ENCODE data around the gene KCNAB3. TPM values are rescaled to one million over a fixed set of nuclear protein-coding genes. Genes with fewer than 3 reads are reported as not detected.
A peak's percentile ranks its signal among the peaks of the same experiment; 100 is the strongest.
"Not testable (repeated sequence)": the region's sequence is repeated elsewhere in the genome, so short reads cannot be mapped to it uniquely, and the experiment has no call there.

KCNAB3 gene
- 0.38 TPM for total RNA-seq
- long read RNA-seq, result 0 reads

DNA sequence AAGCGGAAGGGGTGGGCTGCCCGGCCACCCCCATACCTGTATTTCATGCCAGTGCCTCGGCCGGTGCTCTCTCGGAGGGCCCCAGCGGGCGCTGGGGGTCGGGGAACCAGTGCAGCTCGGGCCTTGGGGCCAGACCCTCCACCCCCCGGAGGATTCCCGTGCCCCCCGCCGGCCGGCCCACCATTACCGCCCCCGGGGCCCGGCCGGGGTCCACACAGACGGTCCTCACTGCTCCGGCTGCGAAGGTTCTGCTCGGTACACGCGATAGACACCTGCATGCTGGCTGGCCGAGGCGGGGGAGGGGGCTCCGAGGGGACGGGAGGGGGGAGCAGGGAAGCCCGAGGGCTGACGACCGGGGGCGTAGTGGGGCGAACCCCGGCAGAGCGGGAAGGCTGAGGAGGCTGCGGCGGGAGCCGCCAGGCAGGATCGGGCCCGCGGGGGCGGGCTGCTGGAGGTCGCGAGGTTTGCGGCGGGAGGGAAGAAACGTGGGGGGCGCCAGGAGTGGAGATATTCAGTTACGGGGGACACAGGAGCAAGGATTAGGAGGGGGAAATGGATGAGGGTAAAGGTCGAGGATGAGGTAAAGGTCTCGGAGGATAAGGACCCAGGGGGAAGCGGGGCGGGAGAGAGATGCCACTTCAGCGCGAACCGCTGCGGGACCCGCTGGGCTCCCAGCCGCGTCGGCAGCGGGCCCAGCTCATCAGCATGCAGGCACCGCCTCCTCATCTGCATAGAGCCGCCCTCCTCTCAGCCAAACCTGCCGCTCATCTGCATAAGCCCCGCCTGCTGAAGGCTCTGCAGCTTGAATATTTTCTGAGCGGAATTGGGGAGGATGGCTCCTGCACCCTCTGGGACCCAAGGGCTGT is at the start of gene KCNAB3:
TSS of gene KCNAB3 (minus strand) at position 699 of the 866 bp plus-strand sequence. CDS start at position 278, 421 bp downstream.
- intact Hi-C loops (cut with DNase I), result no loop called here
- ATAC-seq (ENCODE audit: poor library complexity), result no peak
- peak; percentile 55 for DNase-seq

DNA sequence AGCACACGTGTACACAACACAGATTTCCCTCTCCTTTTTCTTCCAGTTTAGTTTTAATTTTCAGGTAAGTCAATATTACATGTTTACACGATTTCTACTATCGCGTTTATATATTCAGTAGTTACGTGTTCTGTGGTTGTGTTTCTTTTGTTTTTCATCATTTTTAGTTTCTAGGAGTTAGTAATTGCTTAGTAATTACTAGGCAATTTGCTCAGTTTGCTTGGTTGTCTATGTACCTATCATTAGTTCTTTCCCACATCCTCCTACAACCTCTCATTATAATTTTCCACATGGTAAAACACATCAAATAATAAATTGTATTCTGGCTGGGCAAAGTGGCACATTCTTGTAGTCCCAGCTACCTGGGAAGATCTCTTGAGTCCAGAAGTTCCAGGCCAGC is 48.1 kb upstream of the KCNAB3 start:
- DNase-seq (no peak), ATAC-seq (ENCODE audit: poor library complexity) (no peak)
- intact Hi-C loops (cut with DNase I), result no loop called here

DNA sequence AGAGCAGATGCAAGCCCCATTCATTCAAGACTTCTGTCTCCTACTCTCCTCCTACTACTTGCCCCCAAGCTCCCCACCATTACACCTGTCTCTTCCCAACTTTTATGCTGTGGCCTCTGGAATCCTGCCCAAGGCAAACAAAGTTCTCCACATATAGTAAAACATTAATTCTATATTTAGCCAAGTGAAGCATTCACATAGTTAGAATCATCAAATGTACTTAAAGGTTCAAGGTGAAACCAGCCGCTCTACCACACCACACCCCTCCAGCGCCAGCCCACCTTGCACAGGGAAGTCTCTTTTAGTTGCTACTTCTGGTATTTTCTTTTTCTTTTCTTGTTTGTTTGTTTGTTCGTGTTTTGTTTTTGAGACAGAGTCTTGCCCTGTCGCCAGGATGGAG is 47.4 kb upstream of the KCNAB3 start:
- intact Hi-C loops (cut with DNase I), result no loop called here
- no peak for DNase-seq
- no peak for ATAC-seq (ENCODE audit: poor library complexity)

DNA sequence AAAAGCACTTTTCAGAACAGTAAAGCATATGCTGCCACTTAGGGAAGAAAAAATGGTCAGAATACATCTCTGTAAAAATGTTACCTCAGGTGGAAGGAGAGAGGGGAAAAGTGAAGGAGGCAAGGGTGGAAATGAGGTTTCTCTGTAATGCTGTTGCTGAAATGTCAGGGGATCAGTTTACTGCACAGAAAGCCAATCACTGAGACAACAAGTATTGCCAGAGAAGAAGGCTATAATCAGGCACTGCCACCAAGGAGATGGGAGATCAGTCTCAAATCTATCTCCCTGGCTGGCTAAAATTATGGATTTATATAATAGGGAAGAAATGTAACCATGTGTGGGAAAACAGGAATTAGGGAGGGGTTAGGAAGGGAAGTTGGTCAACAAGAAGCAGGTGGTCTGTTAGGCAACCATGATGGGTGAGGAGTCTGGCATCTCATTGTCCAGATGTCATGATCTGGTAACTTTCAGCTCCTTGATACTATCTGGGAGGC is 45.0 kb upstream of the KCNAB3 start:
- ATAC-seq (ENCODE audit: poor library complexity), result no peak
- intact Hi-C loops (cut with DNase I), result no loop called here
- DNase-seq, result no peak

DNA sequence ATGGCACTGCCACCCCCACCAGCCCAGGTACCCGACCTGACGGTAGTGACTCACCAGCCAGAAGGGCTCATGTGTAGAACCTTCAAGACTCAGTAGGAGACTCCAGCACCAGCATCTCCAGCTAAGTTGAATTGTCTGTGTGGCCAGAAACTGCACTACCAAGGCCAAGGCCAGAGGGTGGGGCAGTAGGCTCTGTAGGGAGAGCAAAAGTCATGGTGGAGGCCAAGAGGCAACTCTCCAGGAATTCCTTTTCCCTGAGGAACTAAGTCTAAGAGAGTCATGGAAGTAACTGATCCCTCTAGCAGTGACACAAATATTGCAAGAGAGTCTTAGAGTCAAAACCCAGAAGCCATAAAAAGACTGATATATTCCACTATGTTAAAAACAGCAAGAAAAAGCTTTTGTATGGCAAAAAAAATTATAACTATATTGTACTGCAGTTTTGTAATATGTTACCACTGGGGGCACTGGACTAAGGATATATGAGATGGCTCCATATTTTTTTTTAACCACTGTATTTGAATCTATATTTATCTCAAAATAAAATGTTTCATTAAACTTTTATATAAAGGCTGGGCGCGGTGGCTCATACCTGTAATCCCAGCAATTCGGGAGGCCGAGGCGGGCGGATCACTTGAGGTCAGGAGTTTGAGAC is 42.6 kb upstream of the KCNAB3 start:
- intact Hi-C loops (cut with DNase I), result no loop called here
- ATAC-seq (ENCODE audit: poor library complexity) (peak; percentile 51), DNase-seq (no peak)

DNA sequence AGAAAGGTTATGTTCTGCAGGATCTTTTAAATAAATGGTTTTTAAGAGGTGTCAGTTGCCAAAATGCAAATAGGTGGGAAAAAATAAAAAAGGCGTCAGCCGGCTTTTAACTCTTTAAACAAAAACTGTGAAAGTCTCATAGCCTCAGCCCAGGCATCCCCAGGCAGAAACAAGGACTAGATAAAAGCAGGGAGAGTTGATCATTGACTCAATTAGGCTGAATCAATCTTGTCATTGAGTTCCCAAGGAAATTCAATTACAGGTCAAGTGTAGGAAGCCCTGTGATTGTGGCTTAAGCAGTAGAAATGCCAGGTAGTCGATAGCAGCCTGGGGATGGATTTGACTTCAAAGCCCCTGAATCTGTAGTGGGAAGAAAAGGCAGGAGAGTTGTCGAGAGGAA is 42.0 kb upstream of the KCNAB3 start:
- ATAC-seq (ENCODE audit: poor library complexity) (no peak), DNase-seq (no peak)

DNA sequence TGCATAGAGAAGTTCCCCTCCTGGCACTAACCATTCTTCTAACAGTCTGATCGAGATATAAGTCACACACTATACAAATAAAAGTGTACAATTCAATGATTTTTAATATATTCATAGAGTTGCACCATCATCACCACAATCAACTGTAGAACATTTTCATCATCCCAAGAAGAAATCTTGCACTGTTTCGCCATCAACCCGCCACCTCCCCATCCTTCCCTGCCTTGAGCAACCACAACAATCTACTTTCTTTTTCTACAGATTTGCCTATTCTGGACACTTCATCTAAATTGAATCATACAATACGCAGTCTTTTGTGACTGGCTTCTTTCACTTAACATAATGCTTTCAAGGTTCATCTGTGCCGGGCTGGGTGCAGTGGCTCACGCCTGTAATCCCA is 39.8 kb upstream of the KCNAB3 start:
- intact Hi-C loops (cut with DNase I), result no loop called here
- DNase-seq (no peak), ATAC-seq (ENCODE audit: poor library complexity) (no peak)

More for the DNA sequence above, 42.0 kb upstream of the KCNAB3 start:
- intact Hi-C loops (cut with DNase I), result no loop called here

DNA sequence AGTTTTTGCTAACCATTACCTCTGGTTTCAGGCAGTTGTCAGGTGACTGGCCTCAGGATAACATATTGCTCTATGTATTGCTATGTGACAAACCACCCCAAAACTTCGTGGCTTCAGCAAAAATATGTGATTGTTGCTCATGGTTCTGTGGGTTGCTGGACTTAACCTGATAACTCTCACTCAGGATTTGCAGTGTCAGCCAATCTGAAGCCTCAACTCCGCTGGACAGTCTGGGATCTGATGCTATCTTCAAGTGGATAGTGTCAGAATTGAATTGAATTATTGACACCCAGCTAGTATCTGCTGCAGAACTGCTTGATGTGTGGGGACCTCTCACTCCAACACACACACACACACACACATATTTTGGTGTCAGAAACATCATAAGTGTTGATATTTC is 38.1 kb upstream of the KCNAB3 start:
- DNase-seq (no peak), ATAC-seq (ENCODE audit: poor library complexity) (no peak)
- intact Hi-C loops (cut with DNase I), result no loop called here

DNA sequence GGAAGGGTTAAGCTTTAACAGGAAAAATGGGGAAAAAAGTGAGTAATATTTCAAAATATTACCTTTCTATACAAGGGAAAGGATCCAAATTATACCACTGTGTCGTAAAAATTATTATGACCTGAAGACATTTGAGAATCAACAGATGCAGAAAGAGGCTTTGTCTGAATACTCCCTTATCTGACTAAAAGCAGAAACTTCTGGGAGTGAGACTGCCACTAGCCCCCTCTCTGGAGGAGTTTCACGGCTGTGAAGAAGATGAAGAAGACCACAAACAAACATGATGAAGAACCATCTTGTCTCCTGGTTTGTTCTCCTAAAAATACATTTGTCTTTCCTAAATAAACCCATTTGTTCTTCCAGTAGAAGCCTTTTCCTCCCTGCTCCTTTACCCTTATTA is 31.8 kb upstream of the KCNAB3 start:
- ATAC-seq (ENCODE audit: poor library complexity) (no peak), DNase-seq (no peak)
- intact Hi-C loops (cut with DNase I), result no loop called here

DNA sequence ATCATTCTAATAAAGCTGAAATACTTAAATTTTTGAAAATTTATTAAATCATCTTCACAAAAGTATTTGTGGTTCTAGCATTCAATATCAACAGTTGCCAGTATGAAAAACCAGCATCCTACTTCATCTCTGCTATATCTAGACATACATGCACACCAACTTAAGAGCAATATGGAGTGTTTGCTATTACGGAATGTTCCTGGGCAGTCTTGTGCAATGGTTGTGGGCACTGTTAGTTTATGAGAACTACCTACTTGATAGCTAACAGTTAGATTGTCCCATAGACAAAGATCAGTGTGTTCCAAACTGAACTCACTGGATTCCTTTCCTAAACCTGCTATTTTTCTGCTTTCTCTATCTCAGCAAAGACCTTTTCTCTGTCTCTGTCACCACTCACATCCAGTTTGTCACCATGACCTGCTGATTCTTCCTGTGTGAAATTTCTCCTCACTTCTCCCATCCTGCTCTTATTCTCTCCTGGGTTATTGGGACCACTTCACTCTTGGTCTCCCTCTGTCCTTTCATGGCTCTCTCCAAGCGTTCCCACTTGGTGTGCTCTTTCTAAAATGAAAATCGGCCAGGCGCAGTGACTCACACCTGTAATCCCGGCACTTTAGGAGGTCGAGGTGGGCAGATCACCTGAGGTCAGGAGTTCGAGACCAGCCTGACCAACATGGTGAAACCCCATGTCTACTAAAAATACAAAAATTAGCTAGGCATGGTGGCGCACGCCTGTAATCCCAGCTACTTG is 30.0 kb upstream of the KCNAB3 start:
- intact Hi-C loops (cut with DNase I), result no loop called here
- DNase-seq (no peak), ATAC-seq (ENCODE audit: poor library complexity) (no peak)

DNA sequence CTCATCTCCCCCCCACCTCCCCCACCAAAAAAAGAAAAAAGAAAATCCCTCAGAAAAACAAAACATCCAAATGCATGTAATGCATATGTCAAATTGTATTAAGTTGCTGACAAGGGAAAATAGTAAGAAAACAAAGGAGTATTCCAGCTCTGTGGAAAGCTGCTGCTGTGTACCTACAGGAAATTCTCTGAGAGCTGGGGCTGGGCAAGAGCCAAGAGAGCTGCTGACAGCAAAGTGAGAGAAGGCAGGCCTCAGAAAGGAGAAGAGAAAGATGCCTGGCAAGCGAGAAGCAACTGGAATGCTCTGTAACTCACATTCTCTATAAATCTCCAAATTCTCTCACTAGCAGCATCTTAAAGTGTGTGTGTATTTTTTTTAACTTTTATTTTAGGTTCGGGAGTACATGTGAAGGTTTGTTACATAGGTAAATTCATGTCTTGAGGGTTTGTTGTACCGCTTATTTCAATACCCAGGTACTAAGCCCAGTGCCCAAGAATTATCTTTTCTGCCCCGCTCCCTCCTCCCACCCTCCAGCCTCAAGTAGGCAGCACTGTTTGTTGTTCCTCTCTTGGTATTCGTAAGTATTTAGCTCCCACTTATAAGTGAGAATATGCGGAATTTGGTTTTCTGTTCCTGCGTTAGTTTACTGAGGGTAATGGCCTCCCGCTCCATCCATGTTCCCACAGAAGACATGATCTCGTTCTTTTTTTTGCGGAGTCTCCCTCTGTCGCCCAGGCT is 26.7 kb upstream of the KCNAB3 start:
- DNase-seq (peak; percentile 84), ATAC-seq (ENCODE audit: poor library complexity) (peak; percentile 95)
- intact Hi-C loops (cut with DNase I), result no loop called here

DNA sequence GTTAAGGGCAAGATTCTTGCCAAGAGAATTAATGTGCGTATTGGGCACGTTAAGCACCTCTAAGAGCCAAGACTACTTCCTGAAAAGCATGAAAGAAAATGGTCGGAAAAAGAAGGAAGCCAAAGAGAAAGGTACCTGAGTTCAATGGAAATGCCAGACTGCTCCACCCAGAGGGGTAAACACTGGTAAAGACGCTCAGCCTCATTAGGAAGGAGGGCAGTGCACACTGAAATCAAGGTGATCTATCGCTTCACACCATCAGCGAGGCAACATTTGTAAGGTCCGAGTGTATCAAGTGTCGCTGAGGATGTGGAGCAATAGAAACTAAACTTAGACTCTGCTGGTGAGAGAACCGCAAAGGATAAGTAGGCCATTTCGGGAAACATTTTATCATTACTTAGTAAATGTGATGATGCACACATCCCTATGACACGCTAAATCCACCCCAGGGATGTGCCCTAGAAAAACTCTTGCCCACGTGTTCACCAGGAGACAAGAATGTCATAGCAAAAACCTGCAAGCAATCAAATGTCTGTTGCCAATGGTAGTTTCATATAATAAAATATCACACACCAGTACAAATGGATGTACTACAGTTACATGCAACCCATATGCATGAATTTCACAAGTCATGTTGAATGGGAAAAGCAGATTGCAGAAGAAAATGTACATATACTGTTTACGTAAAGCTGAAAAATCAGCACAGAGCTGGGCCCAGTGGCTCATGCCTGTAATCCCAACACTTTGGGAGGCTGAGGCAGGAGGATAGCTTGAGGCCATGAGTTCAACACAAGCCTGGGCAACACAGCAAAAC is 26.0 kb upstream of the KCNAB3 start:
- peak; percentile 79 for ATAC-seq (ENCODE audit: poor library complexity)
- intact Hi-C loops (cut with DNase I), result no loop called here
- DNase-seq, result no peak

DNA sequence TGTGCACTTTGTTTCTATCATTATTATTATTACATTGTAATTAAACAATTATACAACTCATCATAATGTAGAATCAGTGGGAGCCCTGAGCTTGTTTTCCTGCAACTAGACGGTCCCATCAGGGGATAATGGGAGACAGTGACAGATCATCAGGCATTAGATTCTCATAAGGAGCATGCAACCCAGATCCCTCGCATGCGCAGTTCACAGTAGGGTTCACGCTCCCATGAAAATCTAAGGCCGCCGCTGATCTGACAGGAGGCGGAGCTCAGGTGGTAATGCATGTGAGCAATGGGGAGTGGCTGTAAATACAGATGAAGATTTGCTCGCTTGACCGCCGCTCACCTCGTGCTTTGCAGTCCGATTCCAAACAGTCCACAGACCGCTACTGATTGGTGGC is 23.6 kb upstream of the KCNAB3 start:
- intact Hi-C loops (cut with DNase I); DNase-seq; ATAC-seq (ENCODE audit: poor library complexity): not testable (repeated sequence)

DNA sequence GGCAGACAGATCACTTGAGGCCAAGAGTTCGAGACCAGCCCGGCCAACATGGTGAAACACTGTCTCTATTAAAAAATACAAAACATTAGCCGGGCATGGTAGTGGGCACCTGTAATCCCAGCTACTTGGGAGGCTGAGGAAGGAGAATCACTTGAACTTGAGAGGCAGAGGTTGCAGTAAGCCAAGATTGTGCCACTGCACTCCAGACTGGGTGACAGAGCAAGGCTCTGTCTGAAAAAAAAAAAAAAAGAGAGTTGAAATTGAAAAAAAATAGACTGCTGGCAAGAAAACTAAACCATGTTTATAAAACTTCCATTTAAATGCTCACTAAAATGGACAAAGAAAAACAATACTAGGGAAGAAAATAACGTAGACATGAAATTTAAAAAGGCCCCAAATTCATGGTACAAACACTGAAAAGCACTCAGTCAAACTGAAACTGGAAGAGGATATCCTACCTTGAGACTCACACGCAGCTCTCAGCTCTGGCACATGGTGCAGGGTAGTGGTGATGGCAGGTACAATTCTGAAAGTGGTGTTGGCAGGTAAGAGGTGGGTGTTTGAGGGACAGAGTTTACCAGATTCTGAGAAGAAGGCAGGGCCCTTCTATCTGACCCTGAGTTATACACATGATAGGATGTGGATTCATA is 21.6 kb upstream of the KCNAB3 start:
- intact Hi-C loops (cut with DNase I), result no loop called here
- ATAC-seq (ENCODE audit: poor library complexity) (no peak), DNase-seq (no peak)

DNA sequence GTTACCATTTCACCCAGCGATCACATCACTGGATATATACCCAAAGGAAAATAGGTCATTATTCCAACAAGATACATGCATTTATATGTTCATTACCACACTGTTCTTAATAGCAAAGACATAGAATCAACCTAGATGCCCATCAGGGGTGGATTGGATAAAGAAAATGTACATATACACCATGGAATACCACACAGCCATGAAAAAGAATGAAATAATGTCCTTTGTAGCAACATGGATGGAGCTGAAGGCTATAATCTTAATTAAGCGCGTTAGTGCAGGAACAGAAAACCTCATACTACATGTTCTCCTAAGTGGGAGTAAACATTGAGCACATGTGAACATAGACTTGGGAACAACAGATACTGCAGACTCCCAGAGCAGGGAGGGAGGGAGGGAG is 20.9 kb upstream of the KCNAB3 start:
- no peak for DNase-seq
- intact Hi-C loops (cut with DNase I), result no loop called here
- ATAC-seq (ENCODE audit: poor library complexity), result no peak

DNA sequence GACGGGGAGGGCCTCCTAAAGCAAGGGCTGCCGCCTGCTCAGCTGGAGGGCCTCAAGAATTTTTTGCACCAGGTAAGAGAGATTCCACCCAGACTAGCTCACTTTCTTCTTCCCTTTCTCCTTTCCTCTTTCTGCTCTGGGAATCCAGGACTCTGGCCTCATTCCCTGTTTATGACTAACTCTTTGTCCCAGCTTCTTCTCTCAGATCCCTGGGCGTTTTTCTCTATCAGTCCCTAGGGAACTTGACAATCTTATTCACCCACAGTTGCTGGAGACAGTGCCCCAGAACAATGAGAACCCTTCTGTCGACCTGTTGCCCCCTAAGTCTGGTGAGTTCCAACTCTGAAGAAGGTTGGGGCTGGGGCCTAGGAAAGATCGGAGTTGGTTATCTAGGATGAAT is 18.0 kb upstream of the KCNAB3 start:
- intact Hi-C loops (cut with DNase I), result no loop called here
- ATAC-seq (ENCODE audit: poor library complexity), result no peak
- no peak for DNase-seq

DNA sequence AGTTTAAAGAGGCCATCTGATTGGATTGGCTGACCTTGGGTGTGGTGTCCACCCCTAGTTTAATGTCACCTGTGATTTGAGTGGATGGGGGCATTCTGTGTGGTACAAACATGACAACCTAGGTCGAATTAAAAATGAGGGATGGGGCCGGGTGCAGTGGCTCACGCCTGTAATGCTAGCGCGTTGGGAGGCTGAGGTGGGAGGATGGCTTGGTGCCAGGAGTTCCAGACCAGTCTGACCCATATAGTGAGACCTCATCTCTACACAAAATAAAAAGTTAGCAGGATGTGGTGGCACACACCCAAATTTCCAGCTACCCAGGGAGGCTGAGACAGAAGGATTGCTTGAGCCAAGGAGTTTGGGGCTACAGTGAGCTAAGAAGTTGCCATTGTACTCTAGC is 16.8 kb upstream of the KCNAB3 start:
- intact Hi-C loops (cut with DNase I), result no loop called here
- DNase-seq (no peak), ATAC-seq (ENCODE audit: poor library complexity) (no peak)

DNA sequence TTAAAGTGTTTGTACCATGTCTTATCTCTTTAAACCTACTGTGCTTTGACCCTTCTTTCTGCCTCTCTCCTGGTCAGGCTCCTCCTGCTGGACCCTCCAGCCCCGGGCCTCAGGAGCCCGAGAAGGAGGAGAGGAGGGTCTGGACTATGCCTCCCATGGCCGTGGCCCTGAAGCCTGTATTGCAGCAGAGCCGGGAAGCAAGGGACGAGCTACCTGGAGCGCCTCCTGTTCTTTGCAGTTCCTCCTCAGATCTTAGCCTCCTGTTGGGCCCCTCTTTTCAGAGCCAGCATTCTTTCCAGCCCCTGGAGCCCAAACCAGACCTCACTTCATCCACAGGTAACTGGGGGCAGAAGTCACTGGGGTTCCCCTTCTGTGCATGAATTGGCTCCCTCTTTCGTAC is 16.0 kb upstream of the KCNAB3 start:
- intact Hi-C loops (cut with DNase I), result no loop called here
- DNase-seq (no peak), ATAC-seq (ENCODE audit: poor library complexity) (no peak)

All from Right ventricle myocardium superior (tissue), 1 donor.